Activated CD8-positive, alpha-beta memory T cell treated with anti-CD3 and anti-CD28 coated beads, Interleukin-2, amount 50 U/mL, for 1 hour (primary cell): ENCODE results near the gene ROPN1.
A peak's percentile ranks its signal among the peaks of the same experiment; 100 is the strongest.
"Not testable (repeated sequence)": the region's sequence is repeated elsewhere in the genome, so short reads cannot be mapped to it uniquely, and the experiment has no call there.

ENCODE experiments used
- DNase-seq: peaks from one replicate; pipeline ENCODE4 v3.0.0-alpha.2; 2020; ENCODE audit errors: extremely low read depth

The ROPN1 gene

GRCh38 chr3:123997543-123997942 is 5.6 kb upstream of the ROPN1 start:
- no peak for DNase-seq

GRCh38 chr3:123993818-123994217 is 1.9 kb upstream of the ROPN1 start:
- DNase-seq: no peak

GRCh38 chr3:123986427-123986826 is 5.5 kb downstream of the ROPN1 start:
- no peak for DNase-seq

- DNase-seq: no peak
These were observed 7.0 kb downstream of the ROPN1 start for GRCh38 chr3:123984957-123985356.

- no peak for DNase-seq
These were observed 7.6 kb downstream of the ROPN1 start for GRCh38 chr3:123984350-123984749.

GRCh38 chr3:123981317-123981716 is 10.6 kb downstream of the ROPN1 start:
- not testable (repeated sequence) for DNase-seq

- no peak for DNase-seq
These were observed 11.4 kb downstream of the ROPN1 start for GRCh38 chr3:123980539-123980938.

GRCh38 chr3:123979525-123980501 is 12.1 kb downstream of the ROPN1 start:
- DNase-seq: not testable (repeated sequence)

GRCh38 chr3:123976904-123977303 is 15.0 kb downstream of the ROPN1 start:
- DNase-seq: not testable (repeated sequence)

GRCh38 chr3:123976181-123976898 is 15.6 kb downstream of the ROPN1 start:
- not testable (repeated sequence) for DNase-seq

GRCh38 chr3:123975030-123975429 is 16.9 kb downstream of the ROPN1 start:
- not testable (repeated sequence) for DNase-seq

- DNase-seq: no peak
These were observed 20.5 kb downstream of the ROPN1 start for GRCh38 chr3:123971406-123971805.

GRCh38 chr3:123967260-123967659 is 24.7 kb downstream of the ROPN1 start:
- not testable (repeated sequence) for DNase-seq

GRCh38 chr3:123966799-123967198 is 25.1 kb downstream of the ROPN1 start:
- DNase-seq: not testable (repeated sequence)

- DNase-seq: not testable (repeated sequence)
These were observed 27.1 kb downstream of the ROPN1 start for GRCh38 chr3:123964793-123965192.

GRCh38 chr3:123961508-123961856 is 30.4 kb downstream of the ROPN1 start:
- no peak for DNase-seq

- DNase-seq: peak; percentile 52
These were observed 31.0 kb downstream of the ROPN1 start, which contains the start of gene CCDC14 for GRCh38 chr3:123960781-123961507. Gene CCDC14 (minus strand): TSS chr3:123961229. CDS start chr3:123961173, 56 bp downstream.

GRCh38 chr3:123953735-123954134 is 38.2 kb downstream of the ROPN1 start:
- DNase-seq: no peak

- no peak for DNase-seq
These were observed 38.9 kb downstream of the ROPN1 start for GRCh38 chr3:123952844-123953520.

GRCh38 chr3:123951522-123952447 is 40.1 kb downstream of the ROPN1 start:
- DNase-seq: no peak
